Right lobe of liver (tissue), 6 donors: ENCODE measurements around the gene PLPP6. TPM values are rescaled to one million over a fixed set of nuclear protein-coding genes. Genes with fewer than 3 reads are reported as not detected.

Experiments used
- ATAC-seq, 4 donors: fragments of 200-7000 bp; cut with Tn5 transposase; one replicate each; pipeline ENCODE4 v1.9.1; 2020; ENCODE audit warnings: mild to moderate bottlenecking in 4 of 4, moderate library complexity in 4 of 4
- DNase-seq, 3 donors: peaks; one replicate each; pipeline ENCODE4 v3.0.0-alpha.2; 2020
- H3K27ac ChIP-seq, 3 donors: fragments of 200-600 bp; one replicate each; pipeline ENCODE4 v1.8.0; 2022
- H3K27me3 ChIP-seq, 2 donors: fragments of 200-600 bp; one replicate each; pipeline ENCODE4 v1.8.0; 2022
- H3K36me3 ChIP-seq, 4 donors: fragments of 200-600 bp; sonication (generic) in 1 of 4; one replicate each; pipeline versions ENCODE4 v1.5.1 to v1.8.0; 2017 to 2022; ENCODE audit warnings: control low read depth in 1 of 4
- H3K4me1 ChIP-seq, 4 donors: fragments of 200-600 bp; sonication (generic) in 1 of 4; one replicate each; pipeline versions ENCODE4 v1.5.1 to v1.8.0; 2017 to 2022; ENCODE audit warnings: control low read depth in 1 of 4
- H3K4me3 ChIP-seq, 3 donors: fragments of 200-600 bp; one replicate each; pipeline ENCODE4 v1.8.0; 2022
- H3K9me3 ChIP-seq, 4 donors: fragments of 200-600 bp; sonication (generic) in 1 of 4; one replicate each; pipeline versions ENCODE4 v1.5.1 to v1.8.0; 2017 to 2022; ENCODE audit warnings: control low read depth in 1 of 4
- POLR2A ChIP-seq: fragments of 450-650 bp; IDR thresholded peaks from one replicate; pipeline ENCODE4 v1.6.1; 2017; ENCODE audit warnings: antibody characterized with exemption, mild to moderate bottlenecking
- WGBS: methylation state at CpG from one replicate; pipeline ENCODE4 v1.1.6; 2018; ENCODE audit warnings: low coverage, low lambda C conversion rate; ENCODE audit not compliant: insufficient coverage; ENCODE audit errors: missing lambda C conversion rate; 5-methylcytosine and 5-hydroxymethylcytosine counted together
- intact Hi-C, 2 donors: fragments of 100-400 bp; cut with DNase I; formaldehyde crosslinking; loops; one replicate each; pipeline versions ENCODE4 v1.11.2 to v1.14.1; 2022
- total RNA-seq, 6 experiments: library from RNA; depleted of rRNA in 2 of 6; stranded (reverse); fragments of >200 nt in 2 of 6; fragmentation: NEBNext Ultra II Directional in 3 of 6; extraction: Animal tissue kit (Norgen Biotek cat#: 25700) in 3 of 6; gene quantifications; one replicate each; pipeline versions ENCODE4 v1.1.0 to v1.2.4, GENCODE V29; 2016 to 2023
- TF ChIP-seq, protein P1 (sequence below), 4 donors: fragments of 200-600 bp in 3 of 4; fragments of 450-650 bp in 1 of 4; IDR thresholded peaks; one replicate each; pipeline versions ENCODE4 v1.5.1 to v1.8.0; 2016 to 2022; ENCODE audit warnings: antibody characterized with exemption in 4 of 4, mild to moderate bottlenecking in 2 of 4
- donor health status: DM: no; HTN: yes; CAD: no.
- donor health status: DM: no; HTN: no; CAD: no.
- donor health status: DM: no; HTN: no; CAD: no.
- donor health status: DM: no; HTN: yes; CAD: no.
- donor health status: DM: no; HTN: yes; CAD: no.

PLPP6 gene
- total RNA-seq, 6 experiments from 2014 or later: 7.8 to 12.4 (median 9.3) TPM

DNA sequence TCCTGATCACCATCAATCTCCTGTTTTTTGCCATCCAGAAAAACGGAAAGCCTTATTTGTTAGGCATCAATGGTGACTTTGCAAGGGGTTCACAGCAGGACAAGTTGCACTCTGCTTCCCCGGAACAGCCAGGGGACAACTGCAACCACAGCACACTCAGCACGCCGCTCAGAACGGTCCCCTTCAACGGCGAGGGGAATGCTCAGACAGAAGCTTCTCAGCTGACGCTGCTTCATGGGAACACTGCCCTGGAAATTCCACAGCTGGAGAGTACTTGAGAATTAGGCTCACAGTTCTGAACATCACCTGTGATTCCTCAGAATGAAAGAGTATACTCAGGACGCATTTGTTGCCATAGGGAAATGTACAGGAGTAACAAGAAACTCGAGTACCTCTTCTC lies 40.1 kb upstream of the PLPP6 start:
- Histone ChIP-seq H3K36me3 (no peaks in the 10 kb centered on the region), H3K4me1 (no peaks in the 10 kb centered on the region), H3K4me3 (no peak overlapping the region), H3K9me3 (no peaks in the 10 kb centered on the region), H3K27me3 (no peaks in the 10 kb centered on the region), H3K27ac (no peak overlapping the region)
- intact Hi-C loops: no loop called here
- no peak for DNase-seq
- 85% methylated on average over 4 of the region's 10 CpGs for WGBS
- TF ChIP-seq, protein P1, sequence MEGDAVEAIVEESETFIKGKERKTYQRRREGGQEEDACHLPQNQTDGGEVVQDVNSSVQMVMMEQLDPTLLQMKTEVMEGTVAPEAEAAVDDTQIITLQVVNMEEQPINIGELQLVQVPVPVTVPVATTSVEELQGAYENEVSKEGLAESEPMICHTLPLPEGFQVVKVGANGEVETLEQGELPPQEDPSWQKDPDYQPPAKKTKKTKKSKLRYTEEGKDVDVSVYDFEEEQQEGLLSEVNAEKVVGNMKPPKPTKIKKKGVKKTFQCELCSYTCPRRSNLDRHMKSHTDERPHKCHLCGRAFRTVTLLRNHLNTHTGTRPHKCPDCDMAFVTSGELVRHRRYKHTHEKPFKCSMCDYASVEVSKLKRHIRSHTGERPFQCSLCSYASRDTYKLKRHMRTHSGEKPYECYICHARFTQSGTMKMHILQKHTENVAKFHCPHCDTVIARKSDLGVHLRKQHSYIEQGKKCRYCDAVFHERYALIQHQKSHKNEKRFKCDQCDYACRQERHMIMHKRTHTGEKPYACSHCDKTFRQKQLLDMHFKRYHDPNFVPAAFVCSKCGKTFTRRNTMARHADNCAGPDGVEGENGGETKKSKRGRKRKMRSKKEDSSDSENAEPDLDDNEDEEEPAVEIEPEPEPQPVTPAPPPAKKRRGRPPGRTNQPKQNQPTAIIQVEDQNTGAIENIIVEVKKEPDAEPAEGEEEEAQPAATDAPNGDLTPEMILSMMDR (IDR thresholded peaks at IDR 0.05): no peak
- TF ChIP-seq POLR2A: no peak
- no peak for ATAC-seq

DNA sequence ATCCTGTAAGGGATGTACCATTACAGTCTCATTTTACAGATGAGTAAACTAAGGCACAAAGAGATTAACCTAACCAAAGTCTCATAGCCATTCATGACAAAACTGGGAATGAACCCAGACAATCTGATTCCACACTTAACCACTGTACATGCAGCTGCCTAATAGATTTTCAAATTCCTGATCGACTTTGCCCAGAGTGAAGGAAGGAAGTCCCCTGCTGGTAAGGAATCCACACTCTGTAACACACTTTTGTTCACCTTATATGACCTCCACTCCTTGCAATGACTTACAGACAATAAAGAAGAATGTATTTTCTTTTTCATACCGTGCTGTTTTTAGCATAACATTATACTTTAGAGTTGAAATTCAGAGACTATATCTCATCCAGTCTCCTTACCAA lies 31.3 kb upstream of the PLPP6 start:
- no peaks in the 10 kb centered on the region for H3K4me1 ChIP-seq
- H3K27ac ChIP-seq: no peak overlapping the region
- no peaks in the 10 kb centered on the region for H3K27me3 ChIP-seq
- DNase-seq (no peak), ATAC-seq (no peak)
- intact Hi-C loops: loop anchor here in 1 of 2 donors (10.0 kb wide), 1 partner anchor 246 kb away; no protein-coding TSS in a partner anchor
- WGBS: 54% methylated on average over 2 of the region's 2 CpGs
- no peak for TF ChIP-seq POLR2A
- TF ChIP-seq, protein P1 (IDR thresholded peaks at IDR 0.05): no peak
- H3K9me3 ChIP-seq: no peaks in the 10 kb centered on the region
- no peaks in the 10 kb centered on the region for H3K36me3 ChIP-seq
- H3K4me3 ChIP-seq: no peak overlapping the region

DNA sequence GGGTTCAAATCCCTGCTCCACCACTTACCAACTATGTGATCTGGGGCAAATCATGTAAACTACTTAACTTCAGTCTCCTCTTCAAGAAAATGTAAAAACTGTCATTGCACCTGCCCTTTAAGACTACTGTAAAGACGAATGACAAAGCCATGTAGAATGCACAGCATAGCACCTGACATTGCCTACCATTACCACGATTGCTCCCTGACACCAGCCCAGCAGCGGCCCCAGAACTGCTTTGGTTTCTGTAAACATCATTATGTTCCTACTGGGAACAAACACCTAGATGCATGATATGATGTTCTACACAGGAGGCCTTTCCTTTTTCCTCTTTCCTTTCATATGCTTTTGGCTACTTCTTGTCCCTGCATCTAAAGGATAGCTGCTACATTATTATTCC lies 23.1 kb upstream of the PLPP6 start:
- TF ChIP-seq, protein P1 (IDR thresholded peaks at IDR 0.05): no peak
- no peak for TF ChIP-seq POLR2A
- no peak for DNase-seq
- intact Hi-C loops: loop anchor here in 1 of 2 donors (10.0 kb wide), 1 partner anchor 254 kb away; no protein-coding TSS in a partner anchor

DNA sequence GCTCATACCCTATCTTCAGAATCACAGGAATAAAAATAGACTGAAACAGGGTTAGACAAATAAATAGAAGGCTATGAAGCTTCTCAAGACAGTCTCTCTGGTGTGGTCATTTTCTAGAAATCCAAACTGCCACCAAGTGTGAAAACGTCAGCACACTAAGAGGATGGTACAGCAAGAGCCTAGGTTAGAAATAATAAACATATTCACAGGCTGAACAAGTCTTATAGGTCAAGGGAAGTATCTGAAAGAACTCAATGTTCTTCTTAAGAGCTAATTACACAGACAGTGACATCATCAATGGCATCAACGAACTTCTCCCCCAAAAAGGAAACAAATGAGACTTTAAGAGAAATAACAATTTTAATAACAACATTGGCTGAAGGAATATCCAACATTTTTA lies 22.7 kb upstream of the PLPP6 start:
- WGBS: 57% methylated on average over 2 of the region's 2 CpGs
- DNase-seq (no peak), ATAC-seq (no peak)
- H3K27me3 ChIP-seq: no peaks in the 10 kb centered on the region
- TF ChIP-seq, protein P1 (IDR thresholded peaks at IDR 0.05): no peak
- TF ChIP-seq POLR2A: no peak
- H3K36me3 ChIP-seq: no peaks in the 10 kb centered on the region
- no peak overlapping the region for H3K27ac ChIP-seq
- no peak overlapping the region for H3K4me3 ChIP-seq
- intact Hi-C loops: loop anchor here in 1 of 2 donors (10.0 kb wide), 1 partner anchor 255 kb away; no protein-coding TSS in a partner anchor
- no peaks in the 10 kb centered on the region for H3K9me3 ChIP-seq
- H3K4me1 ChIP-seq: no peaks in the 10 kb centered on the region

More for the DNA sequence above, 23.1 kb upstream of the PLPP6 start:
- H3K9me3 ChIP-seq: no peaks in the 10 kb centered on the region
- no peaks in the 10 kb centered on the region for H3K27me3 ChIP-seq
- no peak overlapping the region for H3K4me3 ChIP-seq
- no peak overlapping the region for H3K27ac ChIP-seq
- H3K36me3 ChIP-seq: no peaks in the 10 kb centered on the region
- 90% methylated on average over 3 of the region's 3 CpGs for WGBS
- no peak for ATAC-seq
- H3K4me1 ChIP-seq: no peaks in the 10 kb centered on the region

DNA sequence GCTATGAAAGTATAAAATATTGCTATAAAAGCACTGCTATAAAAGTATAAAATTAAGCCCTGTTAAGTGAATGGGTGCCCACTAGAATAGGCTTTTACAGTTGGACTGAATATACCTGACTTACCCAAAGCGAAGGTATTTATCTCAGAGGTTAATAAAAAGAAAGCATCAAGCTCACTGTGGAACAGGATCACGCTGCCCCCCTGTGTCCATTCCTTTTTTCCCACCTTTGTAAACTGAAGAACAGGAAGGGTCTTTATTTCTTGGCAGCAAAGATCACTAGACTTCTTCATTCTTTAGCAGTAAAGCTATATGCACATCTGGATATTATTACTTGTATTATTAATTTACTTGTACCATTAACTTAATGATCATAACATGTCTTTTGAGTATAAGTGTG lies 22.1 kb upstream of the PLPP6 start:
- no peak for DNase-seq
- Histone ChIP-seq H3K27me3 (no peaks in the 10 kb centered on the region), H3K4me3 (no peak overlapping the region), H3K27ac (no peak overlapping the region), H3K36me3 (no peaks in the 10 kb centered on the region), H3K9me3 (no peaks in the 10 kb centered on the region), H3K4me1 (no peaks in the 10 kb centered on the region)
- intact Hi-C loops: no loop called here
- 41% methylated on average over 2 of the region's 2 CpGs for WGBS
- ATAC-seq: peak; percentile 55 to 77 (median 72)
- TF ChIP-seq POLR2A: no peak
- TF ChIP-seq, protein P1 (IDR thresholded peaks at IDR 0.05): peak; percentile 39 to 62 (median 53)
